GM12875 (cell line): ENCODE data around the gene PCSK9.

Experiments used
- H3K4me3 ChIP-seq: one replicate; pipeline ENCODE4 v1.5.1; 2011; ENCODE audit warnings: low read depth, low read length, control low read depth
- TF ChIP-seq, protein P1 (sequence below): IDR thresholded peaks from 2 replicates; pipeline ENCODE4 v1.5.1; 2011; ENCODE audit warnings: low read depth, mild to moderate bottlenecking, control low read depth, inconsistent platforms, low read length, moderate library complexity, borderline replicate concordance; ENCODE audit not compliant: insufficient read depth

Gene PCSK9

GRCh38 chr1:55081905-55082296, 42.6 kb downstream of the PCSK9 start:
- H3K4me3 ChIP-seq, result no peak overlapping the region
- TF ChIP-seq, protein P1, sequence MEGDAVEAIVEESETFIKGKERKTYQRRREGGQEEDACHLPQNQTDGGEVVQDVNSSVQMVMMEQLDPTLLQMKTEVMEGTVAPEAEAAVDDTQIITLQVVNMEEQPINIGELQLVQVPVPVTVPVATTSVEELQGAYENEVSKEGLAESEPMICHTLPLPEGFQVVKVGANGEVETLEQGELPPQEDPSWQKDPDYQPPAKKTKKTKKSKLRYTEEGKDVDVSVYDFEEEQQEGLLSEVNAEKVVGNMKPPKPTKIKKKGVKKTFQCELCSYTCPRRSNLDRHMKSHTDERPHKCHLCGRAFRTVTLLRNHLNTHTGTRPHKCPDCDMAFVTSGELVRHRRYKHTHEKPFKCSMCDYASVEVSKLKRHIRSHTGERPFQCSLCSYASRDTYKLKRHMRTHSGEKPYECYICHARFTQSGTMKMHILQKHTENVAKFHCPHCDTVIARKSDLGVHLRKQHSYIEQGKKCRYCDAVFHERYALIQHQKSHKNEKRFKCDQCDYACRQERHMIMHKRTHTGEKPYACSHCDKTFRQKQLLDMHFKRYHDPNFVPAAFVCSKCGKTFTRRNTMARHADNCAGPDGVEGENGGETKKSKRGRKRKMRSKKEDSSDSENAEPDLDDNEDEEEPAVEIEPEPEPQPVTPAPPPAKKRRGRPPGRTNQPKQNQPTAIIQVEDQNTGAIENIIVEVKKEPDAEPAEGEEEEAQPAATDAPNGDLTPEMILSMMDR, result no peak

GRCh38 chr1:55084257-55084656, 44.9 kb downstream of the PCSK9 start:
- TF ChIP-seq, protein P1, result no peak

GRCh38 chr1:55087439-55087838, 48.1 kb downstream of the PCSK9 start:
- H3K4me3 ChIP-seq, result no peak overlapping the region
- TF ChIP-seq, protein P1, result no peak

More at GRCh38 chr1:55084257-55084656, 44.9 kb downstream of the PCSK9 start:
- H3K4me3 ChIP-seq, result no peak overlapping the region

DNA sequence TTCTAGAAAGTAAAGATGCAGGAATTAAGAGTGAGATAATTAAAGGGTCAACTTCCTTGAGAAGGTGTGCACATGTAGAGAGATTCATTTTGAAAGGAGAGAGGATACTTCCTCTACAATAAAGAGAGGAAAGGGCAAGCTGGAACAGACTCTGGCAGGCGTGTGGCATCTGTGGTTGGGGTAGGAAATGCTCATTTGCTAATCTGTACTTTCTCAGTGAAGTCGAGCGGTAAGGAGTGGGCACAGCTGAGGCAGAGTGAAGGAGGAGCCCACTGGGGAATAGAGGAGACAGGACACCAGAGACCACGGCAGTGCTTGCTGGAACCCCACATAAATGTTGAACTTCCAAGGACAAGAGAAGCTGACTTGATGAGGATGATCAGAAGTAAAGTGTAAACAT, 49.1 kb downstream of the PCSK9 start:
- H3K4me3 ChIP-seq, result no peak overlapping the region
- TF ChIP-seq, protein P1, result no peak

DNA sequence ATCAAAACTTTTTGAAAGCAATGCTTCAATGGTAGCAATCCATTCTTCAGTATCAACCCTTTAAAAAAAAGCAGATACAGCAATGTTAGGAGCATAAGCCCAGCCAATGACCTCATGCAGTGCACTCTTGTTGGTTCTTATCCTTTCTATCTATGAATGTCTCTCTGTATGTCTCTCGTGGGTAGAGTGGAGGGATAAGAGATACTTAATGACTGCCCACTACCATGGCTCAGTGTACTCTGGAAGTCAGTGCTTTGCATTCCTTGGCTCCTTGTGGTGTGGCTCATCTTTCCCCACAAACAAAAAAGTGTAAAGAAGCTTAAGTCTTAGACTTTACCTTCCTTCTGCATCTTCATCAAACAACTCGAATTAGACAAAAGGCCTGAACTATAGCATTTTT, 50.3 kb downstream of the PCSK9 start:
- TF ChIP-seq, protein P1, result no peak
- H3K4me3 ChIP-seq, result no peak overlapping the region

DNA sequence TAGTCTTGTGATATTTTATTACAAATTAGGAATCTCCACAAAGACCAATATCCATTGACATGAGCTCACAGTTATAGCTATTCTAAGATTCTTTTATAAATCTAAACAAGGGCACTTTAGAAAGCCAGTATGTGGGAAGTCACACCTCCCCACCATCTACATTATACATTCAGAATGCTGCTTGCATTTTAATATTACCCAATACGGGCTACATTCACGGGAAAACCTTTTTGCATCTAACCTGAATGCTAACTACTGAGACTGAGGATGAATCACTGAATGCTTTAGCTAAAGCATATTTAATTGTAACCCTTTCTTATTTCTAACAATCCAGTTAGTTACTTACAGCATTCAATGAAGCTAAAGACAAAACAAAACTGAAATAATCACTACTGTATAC, 53.1 kb downstream of the PCSK9 start:
- H3K4me3 ChIP-seq, result no peak overlapping the region
- TF ChIP-seq, protein P1, result no peak

- H3K4me3 ChIP-seq, result no peak overlapping the region
- TF ChIP-seq, protein P1, result no peak
Measured at GRCh38 chr1:55095095-55095494, 55.7 kb downstream of the PCSK9 start.
